Mesothelial cell of epicardium (in vitro differentiated cells): ENCODE measurements around the gene LSM7. TPM values are rescaled to one million over a fixed set of nuclear protein-coding genes. Genes with fewer than 3 reads are reported as not detected.

Experiments
- DNase-seq, 2 experiments: peaks; one replicate each; pipeline ENCODE4 v3.0.0; 2021; ENCODE audit warnings: low spot score in 2 of 2; ENCODE audit not compliant: unreplicated experiment in 2 of 2
- H3K27ac Mint-ChIP-seq: 2 replicates; pipeline ENCODE4 v1.8.0; 2021; ENCODE audit warnings: mixed read lengths
- H3K27me3 Mint-ChIP-seq: 2 replicates; pipeline ENCODE4 v1.8.0; 2021; ENCODE audit warnings: low read depth, mixed read lengths
- H3K36me3 Mint-ChIP-seq: 2 replicates; pipeline ENCODE4 v1.8.0; 2021; ENCODE audit warnings: mixed read lengths
- H3K4me1 Mint-ChIP-seq: 2 replicates; pipeline ENCODE4 v1.8.0; 2021; ENCODE audit warnings: mixed read lengths
- H3K4me3 Mint-ChIP-seq: 2 replicates; pipeline ENCODE4 v1.8.0; 2021; ENCODE audit warnings: mild to moderate bottlenecking, moderate library complexity, mixed read lengths
- H3K9me3 Mint-ChIP-seq: 2 replicates; pipeline ENCODE4 v1.8.0; 2021; ENCODE audit warnings: mixed read lengths
- CTCF ChIP-seq: fragments of 200-600 bp; sonication (generic); IDR thresholded peaks from one replicate; pipeline ENCODE4 v1.5.0; 2021; ENCODE audit warnings: antibody characterized with exemption; ENCODE audit not compliant: unreplicated experiment
- total RNA-seq: library from RNA; stranded (reverse); gene quantifications from 3 replicates; pipeline ENCODE4 v1.2.1, GENCODE V29; 2021

The LSM7 gene
- total RNA-seq, 1 donor from 2014 or later: 141 TPM

- no peak for DNase-seq
- no peak overlapping the region for H3K4me3 Mint-ChIP-seq
- H3K27ac Mint-ChIP-seq: peak overlapping the region; percentile 86
- peaks cover 11% of the 10 kb centered on the region for H3K36me3 Mint-ChIP-seq
- no peaks in the 10 kb centered on the region for H3K9me3 Mint-ChIP-seq
- H3K4me1 Mint-ChIP-seq: peaks cover 36% of the 10 kb centered on the region
- no peaks in the 10 kb centered on the region for H3K27me3 Mint-ChIP-seq
- no peak for TF ChIP-seq CTCF
Measured at GRCh38 chr19:2340496-2341243, 12.3 kb upstream of the LSM7 start.

- TF ChIP-seq CTCF: no peak
- no peak for DNase-seq
- H3K36me3 Mint-ChIP-seq: peaks cover 9% of the 10 kb centered on the region
- no peaks in the 10 kb centered on the region for H3K27me3 Mint-ChIP-seq
- no peak overlapping the region for H3K4me3 Mint-ChIP-seq
- H3K9me3 Mint-ChIP-seq: no peaks in the 10 kb centered on the region
- H3K27ac Mint-ChIP-seq: no peak overlapping the region
- H3K4me1 Mint-ChIP-seq: peaks cover 34% of the 10 kb centered on the region
Measured at GRCh38 chr19:2339644-2340310, 11.4 kb upstream of the LSM7 start.

- no peak for DNase-seq
- Mint-ChIP-seq H3K27ac (peak overlapping the region; percentile 12), H3K27me3 (no peaks in the 10 kb centered on the region), H3K36me3 (peaks cover 9% of the 10 kb centered on the region), H3K9me3 (no peaks in the 10 kb centered on the region), H3K4me1 (peaks cover 34% of the 10 kb centered on the region), H3K4me3 (no peak overlapping the region)
- TF ChIP-seq CTCF: no peak
Measured at GRCh38 chr19:2338751-2339643, 10.6 kb upstream of the LSM7 start.

GRCh38 chr19:2338055-2338615 lies 9.7 kb upstream of the LSM7 start:
- Mint-ChIP-seq H3K9me3 (no peaks in the 10 kb centered on the region), H3K27me3 (no peaks in the 10 kb centered on the region), H3K27ac (peak overlapping the region; percentile 94), H3K4me1 (peaks cover 41% of the 10 kb centered on the region), H3K36me3 (peaks cover 9% of the 10 kb centered on the region), H3K4me3 (no peak overlapping the region)
- no peak for TF ChIP-seq CTCF
- no peak for DNase-seq

- TF ChIP-seq CTCF: peak; percentile 46
- peaks cover 46% of the 10 kb centered on the region for H3K4me1 Mint-ChIP-seq
- H3K4me3 Mint-ChIP-seq: no peak overlapping the region
- H3K36me3 Mint-ChIP-seq: peaks cover 9% of the 10 kb centered on the region
- DNase-seq: peak; percentile 61 to 74
- no peaks in the 10 kb centered on the region for H3K27me3 Mint-ChIP-seq
- peak overlapping the region; percentile 94 for H3K27ac Mint-ChIP-seq
- no peaks in the 10 kb centered on the region for H3K9me3 Mint-ChIP-seq
Measured at GRCh38 chr19:2337329-2337707, 8.9 kb upstream of the LSM7 start.
